Frontal cortex (tissue), 4 donors: ENCODE data around the gene SLX1A. TPM values are rescaled to one million over a fixed set of nuclear protein-coding genes. Genes with fewer than 3 reads are reported as not detected.
"Not testable (repeated sequence)": the region's sequence is repeated elsewhere in the genome, so short reads cannot be mapped to it uniquely, and the experiment has no call there.

Experiments
- DNase-seq, 2 donors: peaks; one replicate each; pipeline ENCODE4 v3.0.0; 2012; ENCODE audit warnings: low spot score in 2 of 2
- FAIRE-seq: peaks from 2 replicates; lab custom pipeline; 2012; peaks lifted over from hg19 to GRCh38; lab: Jason Lieb, UNC
- total RNA-seq: library from RNA; depleted of rRNA; stranded (reverse); fragments of >200 nt; gene quantifications from one replicate; pipeline ENCODE4 v1.2.3, GENCODE V29; 2014
- donor health status: control.
- donor health status: control.
- donor health status: control.

SLX1A gene
- 12.2 TPM for total RNA-seq

- DNase-seq = not testable (repeated sequence)
- FAIRE-seq = peak; percentile 87
Measured at GRCh38 chr16:30193615-30194014, at the start of gene SLX1A, which contains the start of gene BOLA2B. SLX1A (plus strand) TSS chr16:30193875; CDS start chr16:30194085, 210 bp downstream. BOLA2B (minus strand) TSS chr16:30193666; CDS start chr16:30193595, 71 bp downstream.

GRCh38 chr16:30144017-30144416 is 49.7 kb upstream of the SLX1A start:
- DNase-seq (no peak), FAIRE-seq (no peak)

GRCh38 chr16:30144917-30145316 is 48.8 kb upstream of the SLX1A start:
- peak; percentile 98 for FAIRE-seq
- DNase-seq = no peak

GRCh38 chr16:30145657-30146056 is 48.0 kb upstream of the SLX1A start:
- no peak for FAIRE-seq

GRCh38 chr16:30147843-30148510 is 45.7 kb upstream of the SLX1A start:
- no peak for DNase-seq
- no peak for FAIRE-seq

More at GRCh38 chr16:30145657-30146056, 48.0 kb upstream of the SLX1A start:
- DNase-seq = no peak

- FAIRE-seq (no peak), DNase-seq (no peak)
Measured at GRCh38 chr16:30149250-30149930, 44.3 kb upstream of the SLX1A start.

- no peak for FAIRE-seq
- DNase-seq = no peak
Measured at GRCh38 chr16:30151091-30151490, 42.6 kb upstream of the SLX1A start.

- FAIRE-seq (no peak), DNase-seq (no peak)
Measured at GRCh38 chr16:30152517-30152916, 41.2 kb upstream of the SLX1A start.

GRCh38 chr16:30155188-30155587 is 38.5 kb upstream of the SLX1A start:
- DNase-seq = no peak
- no peak for FAIRE-seq

GRCh38 chr16:30157214-30157613 is 36.5 kb upstream of the SLX1A start:
- FAIRE-seq (no peak), DNase-seq (no peak)

GRCh38 chr16:30163538-30163937 is 30.1 kb upstream of the SLX1A start:
- no peak for DNase-seq

GRCh38 chr16:30166202-30166902 is 27.3 kb upstream of the SLX1A start:
- DNase-seq (peak in 1 of 2 donors; percentile 28), FAIRE-seq (no peak)

More at GRCh38 chr16:30163538-30163937, 30.1 kb upstream of the SLX1A start:
- FAIRE-seq = no peak

GRCh38 chr16:30168746-30169145 is 24.9 kb upstream of the SLX1A start:
- DNase-seq, FAIRE-seq: not testable (repeated sequence)

- FAIRE-seq, DNase-seq: not testable (repeated sequence)
Measured at GRCh38 chr16:30169416-30169815, 24.3 kb upstream of the SLX1A start.

GRCh38 chr16:30170145-30170544 is 23.5 kb upstream of the SLX1A start:
- DNase-seq, FAIRE-seq: not testable (repeated sequence)

- FAIRE-seq (no peak), DNase-seq (no peak)
Measured at GRCh38 chr16:30173054-30173453, 20.6 kb upstream of the SLX1A start.

- DNase-seq, FAIRE-seq: not testable (repeated sequence)
Measured at GRCh38 chr16:30176876-30177275, 16.8 kb upstream of the SLX1A start.

GRCh38 chr16:30179195-30179594 is 14.5 kb upstream of the SLX1A start:
- DNase-seq (no peak), FAIRE-seq (no peak)

GRCh38 chr16:30179931-30180330 is 13.7 kb upstream of the SLX1A start:
- FAIRE-seq = no peak
- DNase-seq = no peak

GRCh38 chr16:30180741-30181140 is 12.9 kb upstream of the SLX1A start:
- no peak for FAIRE-seq
- DNase-seq = no peak
